NT2/D1 (cell line): Measurements from ENCODE around the gene ZCCHC9.

ENCODE experiments used
- DNase-seq: peaks from one replicate; pipeline ENCODE4 v3.0.0-alpha.2; 2011; ENCODE audit warnings: low read depth, low spot score
- H3K27me3 ChIP-seq: 2 replicates; pipeline ENCODE4 v1.6.0; 2011; ENCODE audit warnings: mild to moderate bottlenecking; ENCODE audit not compliant: insufficient read length, insufficient read depth
- H3K36me3 ChIP-seq: 2 replicates; pipeline ENCODE4 v1.6.1; 2011; ENCODE audit warnings: mild to moderate bottlenecking, low read length, mixed read lengths; ENCODE audit not compliant: insufficient read depth, insufficient read length
- H3K4me1 ChIP-seq: 2 replicates; pipeline ENCODE4 v1.5.1; 2011; ENCODE audit not compliant: insufficient read depth, insufficient read length
- H3K4me3 ChIP-seq: 2 replicates; pipeline ENCODE4 v1.5.1; 2011; ENCODE audit warnings: low read depth; ENCODE audit not compliant: insufficient read length
- H3K9ac ChIP-seq: 2 replicates; pipeline ENCODE4 v1.6.0; 2011; ENCODE audit warnings: low read depth; ENCODE audit not compliant: insufficient read length
- H3K9me3 ChIP-seq: 2 replicates; pipeline ENCODE4 v1.5.1; 2011; ENCODE audit warnings: mild to moderate bottlenecking, low read length; ENCODE audit not compliant: insufficient read depth
- SUZ12 ChIP-seq: IDR thresholded peaks from 2 replicates; pipeline ENCODE4 v1.6.1; 2011; ENCODE audit not compliant: insufficient read length, insufficient read depth; ENCODE audit errors: extremely low read depth
- YY1 ChIP-seq: IDR thresholded peaks from 2 replicates; pipeline ENCODE4 v1.6.1; 2011; ENCODE audit not compliant: insufficient read length, insufficient read depth
- ZNF274 ChIP-seq: IDR thresholded peaks from 2 replicates; pipeline ENCODE4 v1.6.1; 2011; ENCODE audit warnings: mild to moderate bottlenecking, low read depth, low read length

ZCCHC9 gene

GRCh38 chr5:81359881-81360280 is 58.5 kb downstream of the ZCCHC9 start:
- no peak for DNase-seq
- Histone ChIP-seq H3K9me3 (no peaks in the 10 kb centered on the region), H3K9ac (no peak overlapping the region), H3K27me3 (no peaks in the 10 kb centered on the region), H3K36me3 (no peaks in the 10 kb centered on the region), H3K4me3 (no peak overlapping the region), H3K4me1 (no peaks in the 10 kb centered on the region)
- no peak for TF ChIP-seq ZNF274
- TF ChIP-seq SUZ12: no peak
- no peak for TF ChIP-seq YY1

- Histone ChIP-seq H3K27me3 (no peaks in the 10 kb centered on the region), H3K36me3 (no peaks in the 10 kb centered on the region), H3K4me1 (no peaks in the 10 kb centered on the region), H3K9me3 (no peaks in the 10 kb centered on the region; the same call in 1 of the 2 replicates), H3K4me3 (no peak overlapping the region), H3K9ac (no peak overlapping the region)
- DNase-seq: no peak
- TF ChIP-seq SUZ12: no peak
- TF ChIP-seq YY1: no peak
These were observed 59.3 kb downstream of the ZCCHC9 start for GRCh38 chr5:81360640-81361039.

- Histone ChIP-seq H3K4me1 (no peaks in the 10 kb centered on the region), H3K9ac (no peak overlapping the region), H3K36me3 (no peaks in the 10 kb centered on the region), H3K9me3 (no peaks in the 10 kb centered on the region; the same call in 1 of the 2 replicates), H3K27me3 (no peaks in the 10 kb centered on the region), H3K4me3 (no peak overlapping the region)
- no peak for DNase-seq
- no peak for TF ChIP-seq YY1
- no peak for TF ChIP-seq ZNF274
- no peak for TF ChIP-seq SUZ12
These were observed 60.2 kb downstream of the ZCCHC9 start for GRCh38 chr5:81361600-81361999.
